Skeletal muscle cell (primary cell): ENCODE measurements around the gene SLC4A2.
A peak's percentile ranks its signal among the peaks of the same experiment; 100 is the strongest.

Experiments
- DNase-seq: peaks from one replicate; pipeline ENCODE4 v3.0.0-alpha.2; 2010; ENCODE audit warnings: low read depth
- H3K4me3 ChIP-seq: 2 replicates; pipeline ENCODE4 v1.5.1; 2011; ENCODE audit warnings: low read depth, mild to moderate bottlenecking, control low read depth, low read length, moderate library complexity

SLC4A2 gene

GRCh38 chr7:151085691-151086620, 26.6 kb downstream of the SLC4A2 start, which contains the start of gene AGAP3:
TSS of gene AGAP3 (plus strand) at chr7:151086475. CDS start at chr7:151086742, 267 bp downstream.
- DNase-seq = peak; percentile 54
- H3K4me3 ChIP-seq = peak within 1 kb of the TSS; percentile 77

GRCh38 chr7:151086802-151087244, 27.4 kb downstream of the SLC4A2 start:
- DNase-seq = no peak
- H3K4me3 ChIP-seq = peak overlapping the region; percentile 77

GRCh38 chr7:151087245-151088018, 28.0 kb downstream of the SLC4A2 start:
- peak overlapping the region; percentile 77 for H3K4me3 ChIP-seq
- no peak for DNase-seq

- no peak for DNase-seq
- peak overlapping the region; percentile 77 for H3K4me3 ChIP-seq
Observed at GRCh38 chr7:151088019-151088855, 28.8 kb downstream of the SLC4A2 start.

GRCh38 chr7:151088856-151089699, 29.7 kb downstream of the SLC4A2 start:
- H3K4me3 ChIP-seq = peak overlapping the region; percentile 77
- DNase-seq = no peak

GRCh38 chr7:151089893-151090730, 30.7 kb downstream of the SLC4A2 start:
- no peak for DNase-seq
- H3K4me3 ChIP-seq = no peak overlapping the region

- DNase-seq = no peak
- H3K4me3 ChIP-seq = no peak overlapping the region
Observed at GRCh38 chr7:151091003-151091402, 31.6 kb downstream of the SLC4A2 start.

- no peak overlapping the region for H3K4me3 ChIP-seq
- DNase-seq = no peak
Observed at GRCh38 chr7:151091431-151091830, 32.0 kb downstream of the SLC4A2 start.

GRCh38 chr7:151091988-151092387, 32.6 kb downstream of the SLC4A2 start:
- no peak for DNase-seq
- no peak overlapping the region for H3K4me3 ChIP-seq

- H3K4me3 ChIP-seq = no peak overlapping the region
- DNase-seq = no peak
Observed at GRCh38 chr7:151093748-151094147, 34.4 kb downstream of the SLC4A2 start.

GRCh38 chr7:151094675-151095074, 35.3 kb downstream of the SLC4A2 start:
- H3K4me3 ChIP-seq = no peak overlapping the region
- no peak for DNase-seq

GRCh38 chr7:151095123-151095797, 35.9 kb downstream of the SLC4A2 start:
- H3K4me3 ChIP-seq = no peak overlapping the region
- DNase-seq = no peak

- H3K4me3 ChIP-seq = no peak overlapping the region
- no peak for DNase-seq
Observed at GRCh38 chr7:151095828-151096475, 36.6 kb downstream of the SLC4A2 start.

GRCh38 chr7:151099486-151100211, 40.3 kb downstream of the SLC4A2 start:
- no peak for DNase-seq
- no peak overlapping the region for H3K4me3 ChIP-seq

- H3K4me3 ChIP-seq = no peak overlapping the region
- no peak for DNase-seq
Observed at GRCh38 chr7:151100921-151101320, 41.5 kb downstream of the SLC4A2 start.
